ENCODE results near the gene CDH20.

The CDH20 gene

DNA sequence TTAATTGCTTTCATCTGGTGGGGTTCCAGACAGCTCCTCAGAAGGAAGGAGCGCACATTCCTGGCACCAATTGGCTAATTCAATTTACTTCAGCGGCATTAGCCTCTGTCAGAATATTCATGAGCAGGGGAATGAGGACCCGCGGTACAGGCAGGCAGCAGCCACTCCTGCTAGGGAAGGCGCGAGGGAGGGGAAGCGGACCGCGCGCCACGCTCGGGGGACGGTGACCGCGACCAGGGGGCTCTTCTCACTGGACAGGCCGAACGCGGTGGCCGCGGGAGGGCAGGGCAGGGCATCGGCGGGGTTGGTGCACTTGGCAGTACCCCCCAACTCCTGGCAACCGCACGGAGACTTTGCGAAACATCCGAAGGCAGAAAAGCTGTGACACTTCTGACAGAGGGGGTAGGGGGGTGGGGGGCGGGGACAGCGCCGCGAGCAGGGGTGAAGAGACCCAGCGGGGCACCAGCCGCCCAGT, at the start of gene CDH20:
CDH20 (plus strand) TSS at position 160 of the 475 bp plus-strand sequence.
- no peak for DNase-seq (ENCODE audit: low read depth, low spot score)

- DNase-seq (ENCODE audit: low read depth, low spot score), result no peak
These were observed 49.2 kb upstream of the CDH20 start for GRCh38 chr18:61284039-61284438.

- no peak for DNase-seq (ENCODE audit: low read depth, low spot score)
These were observed 47.5 kb upstream of the CDH20 start for GRCh38 chr18:61285777-61286176.

GRCh38 chr18:61286867-61287266, 46.4 kb upstream of the CDH20 start:
- no peak for DNase-seq (ENCODE audit: low read depth, low spot score)

GRCh38 chr18:61290616-61291015, 42.6 kb upstream of the CDH20 start:
- DNase-seq (ENCODE audit: low read depth, low spot score), result no peak

- DNase-seq (ENCODE audit: low read depth, low spot score), result no peak
These were observed 40.8 kb upstream of the CDH20 start for GRCh38 chr18:61292280-61293035.

- no peak for DNase-seq (ENCODE audit: low read depth, low spot score)
These were observed 38.1 kb upstream of the CDH20 start for GRCh38 chr18:61295153-61295552.

DNA sequence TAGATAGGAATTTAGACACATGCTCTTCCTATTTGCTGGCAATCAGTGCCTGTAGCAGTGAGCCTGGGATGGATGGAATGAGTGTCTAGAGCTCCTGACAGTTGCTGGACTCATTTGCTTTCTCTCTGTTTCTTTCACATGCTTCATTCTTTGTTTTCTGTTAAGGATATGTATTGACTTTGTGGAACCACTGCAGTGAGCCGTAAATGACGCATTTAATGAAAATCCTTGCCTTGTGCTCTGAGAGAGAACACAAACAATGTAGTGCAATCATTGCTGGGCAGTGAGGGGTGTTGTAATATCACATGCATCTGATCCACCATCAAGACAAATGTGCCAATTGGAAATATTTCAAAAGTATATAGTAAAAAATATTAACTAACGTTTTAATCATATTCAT, 25.2 kb upstream of the CDH20 start:
- DNase-seq (ENCODE audit: low read depth, low spot score), result no peak

DNA sequence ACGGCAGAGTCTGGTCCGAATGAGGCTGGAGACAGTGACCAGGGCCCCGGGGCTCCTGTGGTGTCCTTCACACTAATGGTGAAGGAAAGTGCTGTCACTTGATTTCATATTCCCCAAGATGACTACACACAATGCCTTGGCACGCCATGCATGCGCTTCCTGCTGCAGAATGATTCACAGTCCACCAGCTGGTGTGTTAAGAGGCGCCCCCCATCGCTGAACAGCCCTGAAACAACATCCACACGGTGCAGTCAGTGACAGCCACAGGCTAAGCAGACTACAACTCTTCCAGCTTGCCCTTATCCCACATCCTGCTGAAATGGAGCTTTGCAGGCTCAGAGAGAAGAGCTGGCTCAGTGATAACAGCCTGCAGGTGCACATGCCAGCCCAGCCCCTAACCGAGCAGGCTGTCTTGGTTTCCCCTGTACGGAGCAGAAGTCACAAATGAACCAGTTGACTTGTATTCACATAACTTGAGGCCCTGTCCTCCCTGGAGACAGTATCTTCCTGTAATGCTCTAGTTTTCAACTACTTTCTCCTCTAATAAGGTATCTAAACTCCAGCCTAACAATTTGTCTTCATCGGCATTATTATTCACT, 24.3 kb upstream of the CDH20 start:
- DNase-seq (ENCODE audit: low read depth, low spot score), result no peak

- no peak for DNase-seq (ENCODE audit: low read depth, low spot score)
These were observed 10.9 kb upstream of the CDH20 start for GRCh38 chr18:61322265-61322873.

DNA sequence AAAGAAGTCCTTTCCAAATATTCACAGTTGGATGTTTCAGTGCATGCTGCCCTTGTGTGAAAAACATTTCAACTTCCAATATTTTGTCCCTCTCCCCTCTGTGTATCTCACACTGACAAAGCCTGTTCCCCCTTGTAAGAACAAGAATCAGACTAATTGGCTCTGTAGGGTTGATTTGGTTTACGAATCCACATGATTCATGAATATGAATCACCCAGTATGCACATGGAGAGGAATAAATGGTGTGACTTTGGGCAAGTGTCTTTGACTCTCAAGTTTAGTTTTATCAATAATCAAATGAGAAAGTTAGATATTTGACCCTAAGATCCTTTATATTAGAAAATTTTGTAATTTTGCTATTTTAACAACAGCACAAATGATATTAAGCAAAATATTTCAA, 9.3 kb upstream of the CDH20 start:
- DNase-seq (ENCODE audit: low read depth, low spot score), result no peak

DNA sequence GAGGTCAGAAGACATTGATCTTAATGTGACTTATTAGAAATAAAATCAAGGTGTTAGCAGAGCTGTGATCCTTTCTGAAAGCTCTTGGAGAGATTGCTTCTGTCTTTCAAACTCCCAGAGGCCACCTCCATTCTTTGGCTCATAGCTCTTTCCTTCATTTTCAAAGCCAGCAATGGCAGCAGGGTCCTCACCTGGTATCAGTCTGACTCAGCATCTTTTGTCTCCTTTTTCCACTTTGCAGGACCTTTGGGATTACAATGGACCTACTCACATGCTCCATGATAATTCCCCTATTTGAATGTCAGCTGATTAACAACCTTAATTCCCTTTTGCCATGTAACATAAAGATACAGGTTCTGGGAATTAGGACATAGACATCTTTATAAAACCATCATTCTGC, 6.8 kb upstream of the CDH20 start:
- no peak for DNase-seq (ENCODE audit: low read depth, low spot score)

GRCh38 chr18:61329398-61329797, 3.8 kb upstream of the CDH20 start:
- DNase-seq (ENCODE audit: low read depth, low spot score), result no peak

DNA sequence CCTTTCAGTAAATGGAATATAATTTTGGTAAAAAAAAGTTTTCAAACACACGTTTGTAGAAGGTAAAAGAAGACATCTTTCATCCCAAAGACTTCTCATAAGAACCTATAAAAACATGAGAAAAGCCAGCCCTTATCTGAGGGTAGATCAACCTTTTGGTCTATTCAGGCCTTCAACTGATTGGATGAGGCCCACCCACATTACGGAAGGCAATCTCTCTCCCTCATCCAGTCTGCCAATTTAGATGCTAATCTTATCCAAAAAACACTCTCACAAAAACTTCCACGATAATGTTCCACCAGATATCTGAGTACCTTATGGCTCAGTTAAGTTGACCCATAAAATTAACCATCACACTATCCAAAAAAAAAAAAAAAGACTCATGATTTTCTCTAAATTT, 2.2 kb upstream of the CDH20 start:
- no peak for DNase-seq (ENCODE audit: low read depth, low spot score)

- no peak for DNase-seq (ENCODE audit: low read depth, low spot score)
These were observed 688 bp downstream of the CDH20 start for GRCh38 chr18:61333746-61334490.

- DNase-seq (ENCODE audit: low read depth, low spot score), result no peak
These were observed 1.2 kb downstream of the CDH20 start for GRCh38 chr18:61334491-61334850.

GRCh38 chr18:61334951-61335683, 1.9 kb downstream of the CDH20 start:
- DNase-seq (ENCODE audit: low read depth, low spot score), result no peak

DNA sequence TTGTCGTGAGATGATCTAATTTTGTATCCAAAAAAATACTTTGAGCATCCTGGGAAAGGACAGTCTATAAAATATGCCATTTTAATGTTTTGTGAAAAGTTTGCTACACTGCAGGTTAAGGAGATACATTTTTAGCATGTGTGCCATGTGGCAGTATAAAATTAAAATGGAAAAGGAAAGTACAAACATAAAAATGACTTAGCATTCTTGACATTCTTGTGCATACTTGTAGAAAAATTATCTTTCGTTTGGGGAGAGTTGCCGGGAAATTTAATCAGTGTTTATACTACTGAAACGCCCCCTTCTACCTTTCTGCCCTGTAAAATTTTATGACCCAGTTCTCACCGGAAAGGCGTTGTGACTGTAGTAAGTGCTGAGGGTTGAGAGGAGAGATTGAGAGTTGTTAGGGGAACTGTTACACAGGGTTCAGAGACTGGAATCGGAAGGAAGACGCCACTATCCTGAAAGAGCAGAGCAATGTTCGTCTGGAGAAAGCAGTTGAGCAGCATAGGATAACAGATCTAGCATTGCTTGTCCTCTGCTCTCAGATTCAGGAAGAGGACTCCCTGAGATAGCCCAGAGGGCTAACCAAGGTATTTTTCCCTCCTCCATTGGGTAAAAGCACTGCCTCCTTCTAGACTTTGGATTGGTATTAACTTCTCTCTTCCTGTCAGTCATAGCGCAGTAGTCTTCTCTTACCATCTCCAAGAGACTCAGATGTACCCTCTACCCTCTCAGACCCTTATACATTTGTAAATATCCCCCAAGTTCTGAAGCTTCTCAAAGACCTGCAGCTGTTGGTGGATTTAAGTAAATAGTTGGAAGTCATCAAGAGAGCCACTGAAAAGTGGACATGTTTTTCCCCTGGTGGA, 2.7 kb downstream of the CDH20 start:
- no peak for DNase-seq (ENCODE audit: low read depth, low spot score)

DNA sequence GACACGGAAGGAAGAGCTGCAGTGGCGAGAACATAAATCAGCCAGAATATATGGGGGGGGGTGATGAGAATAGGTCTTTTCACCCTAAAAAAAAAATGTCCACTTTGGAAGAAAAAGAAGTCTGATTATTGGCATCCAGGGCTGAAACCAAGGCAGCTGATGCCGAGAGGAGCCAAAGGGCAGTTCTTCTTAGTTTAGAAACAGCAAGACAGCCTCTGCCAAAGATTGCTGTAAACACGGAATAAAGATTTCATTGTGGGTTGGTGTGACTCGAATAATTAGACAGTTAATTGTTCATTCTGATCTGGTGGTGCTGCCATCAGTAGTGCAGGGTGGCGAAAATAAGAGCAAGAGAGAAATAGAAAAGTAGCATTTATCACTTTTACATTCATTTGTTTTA, 3.5 kb downstream of the CDH20 start:
- DNase-seq (ENCODE audit: low read depth, low spot score), result no peak

DNA sequence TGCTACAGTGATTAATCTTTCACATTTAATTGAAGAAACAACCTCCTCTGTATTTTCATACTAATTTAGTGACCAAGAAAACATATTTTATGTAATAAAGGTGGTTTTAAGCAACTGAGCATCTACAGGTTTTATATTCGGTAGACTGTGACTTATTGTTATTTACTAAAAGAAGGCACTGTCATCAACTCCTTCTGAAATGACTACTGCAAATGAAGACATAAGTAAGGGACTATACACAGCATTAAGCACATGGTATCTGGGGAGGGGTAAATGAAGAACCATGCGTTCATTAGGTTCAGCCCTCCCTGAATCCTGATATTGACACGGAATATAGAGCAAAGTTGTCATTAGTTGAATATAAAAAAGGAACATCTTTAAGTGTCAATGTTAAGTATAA, 4.3 kb downstream of the CDH20 start:
- DNase-seq (ENCODE audit: low read depth, low spot score), result no peak

DNA sequence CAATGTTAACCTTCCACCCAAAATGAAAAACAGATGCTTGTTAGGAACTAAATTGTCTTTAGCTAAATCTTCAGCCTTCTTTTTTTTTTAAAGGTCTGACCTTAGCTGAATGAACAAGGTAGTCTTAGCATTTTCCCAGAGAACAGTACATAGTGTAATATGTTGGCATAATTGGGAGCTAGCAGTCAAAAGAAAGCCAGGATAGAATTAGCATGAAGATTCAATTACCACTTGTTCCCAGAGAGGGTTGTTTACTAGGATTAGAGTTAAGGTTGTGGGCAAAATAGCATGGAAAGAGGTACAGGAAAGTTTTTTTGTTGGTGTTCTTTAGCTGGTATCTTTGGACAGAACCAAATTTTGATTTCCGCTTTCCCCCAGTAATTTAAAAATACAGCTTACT, 6.9 kb downstream of the CDH20 start:
- DNase-seq (ENCODE audit: low read depth, low spot score), result no peak

Data from activated naive CD8-positive, alpha-beta T cell treated with anti-CD3 and anti-CD28 coated beads, Interleukin-2, amount 50 U/mL, for 16 hours (primary cell).